ENCODE data around the gene KLHL29. TPM values are rescaled to one million over a fixed set of nuclear protein-coding genes. Genes with fewer than 3 reads are reported as not detected.
A peak's percentile ranks its signal among the peaks of the same experiment; 100 is the strongest.
"Not testable (repeated sequence)": the region's sequence is repeated elsewhere in the genome, so short reads cannot be mapped to it uniquely, and the experiment has no call there.

Gene KLHL29
- total and polyA plus RNA-seq, 7 experiments from 2014 or later: 0.59 to 6.5 (median 5.6) TPM

DNA sequence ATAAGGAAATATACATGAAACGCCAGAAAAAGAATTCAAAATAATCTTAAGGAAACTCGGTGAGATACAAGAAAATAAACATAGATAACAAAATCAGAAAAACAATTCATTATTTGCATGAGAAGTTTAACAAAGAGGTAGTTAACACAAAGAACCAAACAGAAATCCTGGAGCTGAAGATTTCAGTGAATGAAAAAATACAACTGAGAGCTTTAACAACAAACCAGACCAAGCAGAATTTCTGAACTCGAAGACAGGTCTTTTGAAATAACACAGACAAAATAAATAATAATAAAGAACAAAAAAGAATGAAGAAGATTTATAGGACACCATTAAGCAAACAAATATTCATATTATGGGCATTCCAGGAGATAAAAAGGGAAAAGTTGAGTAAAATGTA, 337.3 kb downstream of the KLHL29 start:
- CTCF ChIA-PET: no interaction called here
- no peak overlapping the region for H3K27ac Mint-ChIP-seq

DNA sequence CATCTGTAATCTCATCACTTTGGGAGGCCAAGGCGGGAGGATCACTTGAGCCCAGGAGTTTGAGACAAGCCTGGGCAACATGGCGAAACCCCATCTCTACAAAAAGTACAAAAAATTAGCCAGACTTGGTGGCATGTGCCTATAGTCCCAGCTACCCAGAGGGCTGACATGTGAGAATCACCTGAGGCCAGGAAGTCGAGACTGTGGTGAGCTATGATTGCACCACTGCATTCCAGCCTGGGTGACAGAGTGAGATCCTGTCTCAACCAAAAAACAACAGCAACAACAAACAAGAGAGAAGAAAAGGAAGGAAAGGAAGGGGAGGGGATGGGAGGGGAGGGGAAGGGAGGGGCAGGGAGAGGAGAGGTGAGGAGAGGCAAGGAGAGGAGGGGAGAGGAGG, 338.1 kb downstream of the KLHL29 start:
- H3K27me3 ChIP-seq (ENCODE audit: control insufficient read depth in 2 of 2, insufficient read depth in 2 of 2, low read length in 2 of 2); H3K27ac Mint-ChIP-seq; CTCF ChIA-PET; H3K27ac ChIP-seq (ENCODE audit: low read depth, low read length); ATAC-seq; POLR2A ChIA-PET; H3K27me3 Mint-ChIP-seq; H3K4me1 ChIP-seq (ENCODE audit: control insufficient read depth in 2 of 2, insufficient read depth in 2 of 2, low read length in 2 of 2); H3K9me3 ChIP-seq (ENCODE audit: control insufficient read depth in 2 of 3, low read length in 3 of 3); H3K4me3 ChIP-seq (ENCODE audit: low read length); intact Hi-C loops (cut with micrococcal nuclease); H3K4me3 Mint-ChIP-seq; H3K4me1 Mint-ChIP-seq; DNase-seq: not testable (repeated sequence)
- Mint-ChIP-seq H3K9me3 (peaks cover 3 to 48% (median 31%) of the 10 kb centered on the region in 11 donors), H3K36me3 (peaks cover 19 to 81% (median 74%) of the 10 kb centered on the region in 5 donors)
- peaks cover 0 to 19% (median 3%) of the 10 kb centered on the region in 3 experiments for H3K36me3 ChIP-seq (ENCODE audit: control insufficient read depth in 2 of 3, insufficient read depth in 3 of 3, low read length in 3 of 3)

More for the DNA sequence above, 337.3 kb downstream of the KLHL29 start:
- Mint-ChIP-seq H3K4me3 (no peak overlapping the region), H3K9me3 (peaks cover 3 to 48% (median 28%) of the 10 kb centered on the region in 11 donors), H3K4me1 (peaks cover 0 to 9% (median 0%) of the 10 kb centered on the region in 7 donors), H3K27me3 (no peaks in the 10 kb centered on the region), H3K36me3 (peaks cover 15 to 80% (median 72%) of the 10 kb centered on the region in 5 donors)
- ATAC-seq: no peak
- intact Hi-C loops (cut with micrococcal nuclease): no loop called here
- POLR2A ChIA-PET: no interaction called here
- H3K36me3 ChIP-seq (ENCODE audit: control insufficient read depth in 2 of 3, insufficient read depth in 3 of 3, low read length in 3 of 3): peaks cover 0 to 19% (median 3%) of the 10 kb centered on the region in 3 experiments
- no peak overlapping the region for H3K4me3 ChIP-seq (ENCODE audit: low read length)
- no peak for DNase-seq
- no peak overlapping the region for H3K27ac ChIP-seq (ENCODE audit: low read depth, low read length)
- peaks cover 0 to 7% (median 4%) of the 10 kb centered on the region in 3 experiments for H3K9me3 ChIP-seq (ENCODE audit: control insufficient read depth in 2 of 3, low read length in 3 of 3)
- no peaks in the 10 kb centered on the region for H3K27me3 ChIP-seq (ENCODE audit: control insufficient read depth in 2 of 2, insufficient read depth in 2 of 2, low read length in 2 of 2)
- H3K4me1 ChIP-seq (ENCODE audit: control insufficient read depth in 2 of 2, insufficient read depth in 2 of 2, low read length in 2 of 2): no peaks in the 10 kb centered on the region

DNA sequence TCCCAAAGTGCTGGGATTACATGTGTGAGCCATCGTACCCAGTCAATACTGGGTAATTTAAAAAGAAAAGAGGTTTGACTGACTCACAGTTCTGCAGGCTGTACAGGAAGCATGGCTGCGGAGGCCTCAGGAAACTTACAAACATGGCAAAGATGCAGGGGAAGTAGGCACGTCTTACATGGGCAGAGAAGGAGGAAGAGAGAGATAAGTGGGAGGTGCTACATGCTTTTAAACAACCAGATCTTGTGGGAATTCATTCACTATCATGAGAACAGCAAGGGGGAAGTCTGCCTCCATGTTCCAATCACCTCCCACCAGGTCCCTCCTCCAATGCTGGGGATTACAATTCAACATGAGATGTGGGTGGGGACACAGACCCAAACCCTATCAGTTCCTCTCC, 349.4 kb downstream of the KLHL29 start:
- H3K4me3 Mint-ChIP-seq: no peak overlapping the region
- ChIA-PET CTCF (no interaction called here), POLR2A (no interaction called here)
- no peak for ATAC-seq
- intact Hi-C loops (cut with micrococcal nuclease): no loop called here
- H3K9me3 Mint-ChIP-seq: peaks cover 0 to 19% (median 4%) of the 10 kb centered on the region in 11 donors
- no peaks in the 10 kb centered on the region for H3K4me1 ChIP-seq (ENCODE audit: control insufficient read depth in 2 of 2, insufficient read depth in 2 of 2, low read length in 2 of 2)
- H3K27ac ChIP-seq (ENCODE audit: low read depth, low read length): no peak overlapping the region
- no peak for DNase-seq
- no peaks in the 10 kb centered on the region for H3K27me3 Mint-ChIP-seq
- H3K27ac Mint-ChIP-seq: no peak overlapping the region
- H3K4me3 ChIP-seq (ENCODE audit: low read length): no peak overlapping the region
- peaks cover 18 to 76% (median 58%) of the 10 kb centered on the region in 5 donors for H3K36me3 Mint-ChIP-seq
- peaks cover 0 to 4% (median 2%) of the 10 kb centered on the region in 3 experiments for H3K36me3 ChIP-seq (ENCODE audit: control insufficient read depth in 2 of 3, insufficient read depth in 3 of 3, low read length in 3 of 3)
- peaks cover 0 to 6% (median 4%) of the 10 kb centered on the region in 7 donors for H3K4me1 Mint-ChIP-seq
- no peaks in the 10 kb centered on the region for H3K27me3 ChIP-seq (ENCODE audit: control insufficient read depth in 2 of 2, insufficient read depth in 2 of 2, low read length in 2 of 2)
- no peaks in the 10 kb centered on the region for H3K9me3 ChIP-seq (ENCODE audit: control insufficient read depth in 2 of 3, low read length in 3 of 3)

DNA sequence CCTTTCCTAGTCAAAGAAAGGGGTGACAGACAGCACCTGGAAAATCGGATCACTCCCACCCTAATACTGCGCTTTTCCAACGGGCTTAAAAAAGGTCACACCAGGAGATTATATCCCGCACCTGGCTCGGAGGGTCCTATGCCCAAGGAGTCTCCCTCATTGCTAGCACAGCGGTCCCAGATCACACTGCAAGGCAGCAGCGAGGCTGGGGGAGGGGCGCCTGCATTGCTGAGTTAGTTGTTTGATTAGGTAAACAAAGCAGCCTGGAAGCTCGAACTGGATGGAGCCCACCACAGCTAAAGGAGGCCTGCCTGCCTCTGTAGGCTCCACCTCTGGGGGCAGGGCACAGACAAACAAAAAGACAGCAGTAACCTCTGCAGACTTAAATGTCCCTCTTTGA, 351.8 kb downstream of the KLHL29 start:
- H3K4me1 Mint-ChIP-seq; CTCF ChIA-PET; H3K4me1 ChIP-seq (ENCODE audit: control insufficient read depth in 2 of 2, insufficient read depth in 2 of 2, low read length in 2 of 2); H3K27ac Mint-ChIP-seq; intact Hi-C loops (cut with micrococcal nuclease); H3K27ac ChIP-seq (ENCODE audit: low read depth, low read length); H3K27me3 ChIP-seq (ENCODE audit: control insufficient read depth in 2 of 2, insufficient read depth in 2 of 2, low read length in 2 of 2); H3K4me3 Mint-ChIP-seq; DNase-seq; H3K9me3 ChIP-seq (ENCODE audit: control insufficient read depth in 2 of 3, low read length in 3 of 3); H3K36me3 ChIP-seq (ENCODE audit: control insufficient read depth in 2 of 3, insufficient read depth in 3 of 3, low read length in 3 of 3); H3K4me3 ChIP-seq (ENCODE audit: low read length); ATAC-seq; H3K27me3 Mint-ChIP-seq; POLR2A ChIA-PET: not testable (repeated sequence)
- H3K9me3 Mint-ChIP-seq: peaks cover 0 to 14% (median 4%) of the 10 kb centered on the region in 11 donors
- H3K36me3 Mint-ChIP-seq: peaks cover 14 to 68% (median 47%) of the 10 kb centered on the region in 5 donors

DNA sequence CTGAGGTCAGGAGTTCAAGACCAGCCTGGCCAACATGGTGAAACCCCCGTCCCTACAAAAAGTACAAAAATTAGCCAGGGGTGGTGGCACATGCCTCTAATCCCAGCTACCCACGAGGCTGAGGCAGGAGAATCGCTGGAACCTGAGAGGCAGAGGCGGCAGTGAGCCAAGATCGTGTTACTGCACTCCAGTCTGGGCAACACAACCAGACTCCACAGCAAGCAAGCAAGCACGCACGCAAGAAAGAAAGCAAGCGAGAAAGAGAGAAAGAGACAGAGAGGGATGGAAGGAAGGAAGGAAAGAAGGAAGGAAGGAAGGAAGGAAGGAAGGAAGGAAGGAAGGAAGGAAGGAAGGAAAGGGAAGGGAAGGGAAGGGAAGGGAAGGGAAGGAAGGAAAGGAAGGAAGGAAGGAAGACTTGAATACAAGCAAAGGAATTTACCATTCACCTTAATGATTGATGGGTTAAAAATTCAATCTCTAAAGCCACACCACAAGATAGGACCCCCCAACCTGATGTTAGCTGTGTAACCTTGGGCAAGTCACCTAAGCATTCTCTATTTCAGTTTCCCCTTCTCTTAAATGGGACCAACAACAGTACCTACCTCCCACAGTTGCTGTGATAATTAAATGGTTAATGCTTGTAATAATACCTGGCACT, 360.2 kb downstream of the KLHL29 start:
- Mint-ChIP-seq H3K27me3 (no peaks in the 10 kb centered on the region), H3K4me3 (no peak overlapping the region), H3K27ac (no peak overlapping the region), H3K9me3 (peaks cover 0 to 4% (median 0%) of the 10 kb centered on the region in 11 donors), H3K36me3 (peaks cover 4 to 52% (median 19%) of the 10 kb centered on the region in 5 donors), H3K4me1 (peaks cover 0 to 1% (median 0%) of the 10 kb centered on the region in 7 donors)
- CTCF ChIA-PET: no interaction called here
- no peak for ATAC-seq
- Histone ChIP-seq H3K4me1 (ENCODE audit: control insufficient read depth in 2 of 2, insufficient read depth in 2 of 2, low read length in 2 of 2) (no peaks in the 10 kb centered on the region), H3K36me3 (ENCODE audit: control insufficient read depth in 2 of 3, insufficient read depth in 3 of 3, low read length in 3 of 3) (peaks cover 0 to 9% (median 0%) of the 10 kb centered on the region in 3 experiments), H3K27ac (ENCODE audit: low read depth, low read length) (no peak overlapping the region), H3K4me3 (ENCODE audit: low read length) (no peak overlapping the region), H3K27me3 (ENCODE audit: control insufficient read depth in 2 of 2, insufficient read depth in 2 of 2, low read length in 2 of 2) (no peaks in the 10 kb centered on the region), H3K9me3 (ENCODE audit: control insufficient read depth in 2 of 3, low read length in 3 of 3) (no peaks in the 10 kb centered on the region)
- intact Hi-C loops (cut with micrococcal nuclease): no loop called here
- DNase-seq: no peak
- POLR2A ChIA-PET: no interaction called here

DNA sequence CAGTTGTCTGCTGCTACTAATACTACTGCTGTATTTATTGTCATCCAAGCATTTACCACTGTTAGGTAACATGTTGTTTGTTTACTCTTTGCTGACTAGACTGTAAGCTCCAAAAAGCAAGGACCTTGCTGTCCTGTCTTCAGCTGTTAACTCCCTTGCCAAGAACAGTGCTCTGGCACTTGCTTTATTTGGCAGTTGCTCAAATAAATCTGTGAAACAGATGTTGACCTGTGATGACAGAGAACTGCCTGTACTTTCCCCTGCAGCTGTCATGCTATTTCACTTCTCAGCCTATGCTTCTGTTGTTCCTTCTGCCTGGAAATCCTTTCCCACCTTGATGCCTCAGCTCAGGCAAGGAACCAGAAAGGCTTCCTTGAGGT, 360.7 kb downstream of the KLHL29 start:
- ATAC-seq (no peak), DNase-seq (no peak)
- Mint-ChIP-seq H3K27ac (peak overlapping the region in 2 of 9 donors; percentile 3 to 14), H3K4me1 (peaks cover 0 to under 1% (median 0%) of the 10 kb centered on the region in 7 donors), H3K9me3 (peaks cover 0 to 1% (median 0%) of the 10 kb centered on the region in 11 donors), H3K27me3 (no peaks in the 10 kb centered on the region), H3K36me3 (peaks cover 4 to 55% (median 19%) of the 10 kb centered on the region in 5 donors), H3K4me3 (no peak overlapping the region)
- Histone ChIP-seq H3K4me1 (ENCODE audit: control insufficient read depth in 2 of 2, insufficient read depth in 2 of 2, low read length in 2 of 2) (no peaks in the 10 kb centered on the region), H3K9me3 (ENCODE audit: control insufficient read depth in 2 of 3, low read length in 3 of 3) (no peaks in the 10 kb centered on the region), H3K27me3 (ENCODE audit: control insufficient read depth in 2 of 2, insufficient read depth in 2 of 2, low read length in 2 of 2) (no peaks in the 10 kb centered on the region), H3K4me3 (ENCODE audit: low read length) (no peak overlapping the region), H3K27ac (ENCODE audit: low read depth, low read length) (no peak overlapping the region), H3K36me3 (ENCODE audit: control insufficient read depth in 2 of 3, insufficient read depth in 3 of 3, low read length in 3 of 3) (peaks cover 0 to 15% (median 0%) of the 10 kb centered on the region in 3 experiments)
- intact Hi-C loops (cut with micrococcal nuclease): no loop called here
- ChIA-PET POLR2A (no interaction called here), CTCF (no interaction called here)

Measured in naive thymus-derived CD4-positive, alpha-beta T cell (primary cell).